ENCODE results near the gene MATCAP1.

MATCAP1 gene

GRCh38 chr16:67170949-67171649 lies 12.7 kb downstream of the MATCAP1 start:
- no peak for DNase-seq

- no peak for DNase-seq
Observed at GRCh38 chr16:67170168-67170948, 13.4 kb downstream of the MATCAP1 start, which contains the start of gene NOL3. Gene NOL3 (plus strand): TSS chr16:67170538.

- no peak for DNase-seq
Observed at GRCh38 chr16:67169642-67170167, 14.1 kb downstream of the MATCAP1 start.

- no peak for DNase-seq
Observed at GRCh38 chr16:67169011-67169451, 14.7 kb downstream of the MATCAP1 start.

- no peak for DNase-seq
Observed at GRCh38 chr16:67167588-67167987, 16.2 kb downstream of the MATCAP1 start.

- DNase-seq, result no peak
Observed at GRCh38 chr16:67166598-67167168, 17.1 kb downstream of the MATCAP1 start.

GRCh38 chr16:67166110-67166547 lies 17.6 kb downstream of the MATCAP1 start:
- DNase-seq, result no peak

- no peak for DNase-seq
Observed at GRCh38 chr16:67165121-67166078, 18.4 kb downstream of the MATCAP1 start.

GRCh38 chr16:67164599-67165061 lies 19.1 kb downstream of the MATCAP1 start, which contains the start of gene HSF4:
Gene HSF4 (plus strand): TSS chr16:67164745. CDS start chr16:67164812, 67 bp downstream.
- DNase-seq, result no peak

- DNase-seq, result no peak
Observed at GRCh38 chr16:67163999-67164558, 19.7 kb downstream of the MATCAP1 start.

GRCh38 chr16:67163164-67163998 lies 20.4 kb downstream of the MATCAP1 start:
- DNase-seq, result no peak

- DNase-seq, result no peak
Observed at GRCh38 chr16:67162506-67163163, 21.1 kb downstream of the MATCAP1 start.

- DNase-seq, result no peak
Observed at GRCh38 chr16:67161595-67162058, 22.1 kb downstream of the MATCAP1 start.

- DNase-seq, result no peak
Observed at GRCh38 chr16:67158637-67159600, 24.8 kb downstream of the MATCAP1 start.

GRCh38 chr16:67157892-67158635 lies 25.7 kb downstream of the MATCAP1 start:
- DNase-seq, result no peak

GRCh38 chr16:67157106-67157748 lies 26.5 kb downstream of the MATCAP1 start:
- no peak for DNase-seq

- no peak for DNase-seq
Observed at GRCh38 chr16:67156143-67156844, 27.5 kb downstream of the MATCAP1 start.

Measured in NK-92 treated with Interleukin-12 subunit alpha and Interleukin-12 subunit beta, amount 100 ng/mL, for 24 hours (cell line).